AG20443 (cell line): ENCODE measurements around the gene FKBP2.

Experiments
- DNase-seq: peaks from one replicate; pipeline ENCODE4 v3.0.0; 2012; ENCODE audit warnings: low spot score, mixed read lengths

FKBP2 gene

GRCh38 chr11:64285885-64286800 is 45.2 kb downstream of the FKBP2 start:
- DNase-seq, result no peak

- no peak for DNase-seq
Observed at GRCh38 chr11:64286801-64287159, 45.9 kb downstream of the FKBP2 start.

GRCh38 chr11:64287676-64288352 is 46.9 kb downstream of the FKBP2 start:
- DNase-seq, result no peak

- no peak for DNase-seq
Observed at GRCh38 chr11:64288353-64288750, 47.5 kb downstream of the FKBP2 start.

- no peak for DNase-seq
Observed at GRCh38 chr11:64289002-64289564, 48.2 kb downstream of the FKBP2 start.

- no peak for DNase-seq
Observed at GRCh38 chr11:64290352-64291261, 49.7 kb downstream of the FKBP2 start.

GRCh38 chr11:64291262-64291751 is 50.4 kb downstream of the FKBP2 start, which contains the start of gene KCNK4:
TSS of gene KCNK4 (plus strand) at chr11:64291302. CDS start at chr11:64293019, 1,717 bp downstream.
- no peak for DNase-seq

- no peak for DNase-seq
Observed at GRCh38 chr11:64291752-64292459, 51.0 kb downstream of the FKBP2 start.

GRCh38 chr11:64292460-64293254 is 51.8 kb downstream of the FKBP2 start:
- DNase-seq, result no peak
